Measurements from ENCODE around the gene SLC6A11.

Gene SLC6A11

GRCh38 chr3:10944866-10945265 is 128.8 kb downstream of the SLC6A11 start:
- no peaks in the 10 kb centered on the region for H3K27me3 ChIP-seq (ENCODE audit: insufficient read depth, poor library complexity, severe bottlenecking)
- no peaks in the 10 kb centered on the region for H3K36me3 ChIP-seq (ENCODE audit: low read depth)
- no peak overlapping the region for H3K4me3 ChIP-seq (ENCODE audit: severe bottlenecking)
- DNase-seq (ENCODE audit: low spot score) (no peak), ATAC-seq (ENCODE audit: low read depth) (no peak)
- no peak for TF ChIP-seq CTCF (IDR thresholded peaks at IDR 0.05; ENCODE audit: poor library complexity, severe bottlenecking)
- no peak overlapping the region for H3K27ac ChIP-seq (ENCODE audit: poor library complexity, severe bottlenecking)
- H3K9me3 ChIP-seq (ENCODE audit: severe bottlenecking), result no peaks in the 10 kb centered on the region
- H3K4me1 ChIP-seq (ENCODE audit: insufficient read depth, poor library complexity, severe bottlenecking), result peaks cover 4% of the 10 kb centered on the region

- ATAC-seq (ENCODE audit: low read depth), result peak; percentile 78
- peak; percentile 84 for TF ChIP-seq CTCF (IDR thresholded peaks at IDR 0.05; ENCODE audit: poor library complexity, severe bottlenecking)
- DNase-seq (ENCODE audit: low spot score), result no peak
These were observed 129.8 kb downstream of the SLC6A11 start for GRCh38 chr3:10945683-10946287.

GRCh38 chr3:10946526-10946925 is 130.5 kb downstream of the SLC6A11 start:
- Histone ChIP-seq H3K27me3 (ENCODE audit: insufficient read depth, poor library complexity, severe bottlenecking) (no peaks in the 10 kb centered on the region), H3K36me3 (ENCODE audit: low read depth) (no peaks in the 10 kb centered on the region), H3K4me3 (ENCODE audit: severe bottlenecking) (no peak overlapping the region), H3K4me1 (ENCODE audit: insufficient read depth, poor library complexity, severe bottlenecking) (peaks cover 4% of the 10 kb centered on the region), H3K27ac (ENCODE audit: poor library complexity, severe bottlenecking) (no peak overlapping the region), H3K9me3 (ENCODE audit: severe bottlenecking) (no peaks in the 10 kb centered on the region)
- DNase-seq (ENCODE audit: low spot score) (no peak), ATAC-seq (ENCODE audit: low read depth) (0 out of 3 replicates have a peak, but pooled peaks have one; percentile 19)
- no peak for TF ChIP-seq CTCF (IDR thresholded peaks at IDR 0.05; ENCODE audit: poor library complexity, severe bottlenecking)

More at GRCh38 chr3:10945683-10946287, 129.8 kb downstream of the SLC6A11 start:
- Histone ChIP-seq H3K36me3 (ENCODE audit: low read depth) (no peaks in the 10 kb centered on the region), H3K4me1 (ENCODE audit: insufficient read depth, poor library complexity, severe bottlenecking) (peaks cover 4% of the 10 kb centered on the region), H3K9me3 (ENCODE audit: severe bottlenecking) (no peaks in the 10 kb centered on the region), H3K4me3 (ENCODE audit: severe bottlenecking) (no peak overlapping the region), H3K27ac (ENCODE audit: poor library complexity, severe bottlenecking) (no peak overlapping the region), H3K27me3 (ENCODE audit: insufficient read depth, poor library complexity, severe bottlenecking) (no peaks in the 10 kb centered on the region)

GRCh38 chr3:10948326-10948725 is 132.3 kb downstream of the SLC6A11 start:
- H3K27me3 ChIP-seq (ENCODE audit: insufficient read depth, poor library complexity, severe bottlenecking), result no peaks in the 10 kb centered on the region
- no peak for TF ChIP-seq CTCF (IDR thresholded peaks at IDR 0.05; ENCODE audit: poor library complexity, severe bottlenecking)
- no peaks in the 10 kb centered on the region for H3K36me3 ChIP-seq (ENCODE audit: low read depth)
- no peak overlapping the region for H3K4me3 ChIP-seq (ENCODE audit: severe bottlenecking)
- DNase-seq (ENCODE audit: low spot score) (no peak), ATAC-seq (ENCODE audit: low read depth) (no peak)
- H3K9me3 ChIP-seq (ENCODE audit: severe bottlenecking), result no peaks in the 10 kb centered on the region
- H3K27ac ChIP-seq (ENCODE audit: poor library complexity, severe bottlenecking), result no peak overlapping the region
- peaks cover 4% of the 10 kb centered on the region for H3K4me1 ChIP-seq (ENCODE audit: insufficient read depth, poor library complexity, severe bottlenecking)

GRCh38 chr3:10949197-10949596 is 133.2 kb downstream of the SLC6A11 start:
- no peak overlapping the region for H3K27ac ChIP-seq (ENCODE audit: poor library complexity, severe bottlenecking)
- TF ChIP-seq CTCF (IDR thresholded peaks at IDR 0.05; ENCODE audit: poor library complexity, severe bottlenecking), result no peak
- no peak overlapping the region for H3K4me3 ChIP-seq (ENCODE audit: severe bottlenecking)
- ATAC-seq (ENCODE audit: low read depth) (no peak), DNase-seq (ENCODE audit: low spot score) (no peak)
- no peaks in the 10 kb centered on the region for H3K36me3 ChIP-seq (ENCODE audit: low read depth)
- H3K27me3 ChIP-seq (ENCODE audit: insufficient read depth, poor library complexity, severe bottlenecking), result no peaks in the 10 kb centered on the region
- H3K4me1 ChIP-seq (ENCODE audit: insufficient read depth, poor library complexity, severe bottlenecking), result peaks cover 4% of the 10 kb centered on the region
- no peaks in the 10 kb centered on the region for H3K9me3 ChIP-seq (ENCODE audit: severe bottlenecking)

All from RWPE2 (cell line).